Keratinocyte (primary cell): ENCODE data around the gene SLC25A11.

ENCODE experiments used
- CTCF ChIP-seq, 3 experiments: IDR thresholded peaks in 1 of 3; conservative IDR thresholded peaks in 1 of 3; optimal IDR thresholded peaks in 1 of 3; 2 replicates in 2 of 3; 3 replicates in 1 of 3; pipeline versions ENCODE3 to v1.5.1; 2011; ENCODE audit warnings: low read length in 3 of 3, mild to moderate bottlenecking in 3 of 3, moderate library complexity in 2 of 3, control low read depth in 1 of 3, inconsistent platforms in 1 of 3; ENCODE audit not compliant: insufficient read depth in 2 of 3; ENCODE audit errors: extremely low read depth in 1 of 3
- EZH2 ChIP-seq: IDR thresholded peaks from one replicate; pipeline ENCODE4 v1.6.1; 2012; ENCODE audit warnings: inconsistent platforms, mild to moderate bottlenecking, low read length, moderate library complexity

DNA sequence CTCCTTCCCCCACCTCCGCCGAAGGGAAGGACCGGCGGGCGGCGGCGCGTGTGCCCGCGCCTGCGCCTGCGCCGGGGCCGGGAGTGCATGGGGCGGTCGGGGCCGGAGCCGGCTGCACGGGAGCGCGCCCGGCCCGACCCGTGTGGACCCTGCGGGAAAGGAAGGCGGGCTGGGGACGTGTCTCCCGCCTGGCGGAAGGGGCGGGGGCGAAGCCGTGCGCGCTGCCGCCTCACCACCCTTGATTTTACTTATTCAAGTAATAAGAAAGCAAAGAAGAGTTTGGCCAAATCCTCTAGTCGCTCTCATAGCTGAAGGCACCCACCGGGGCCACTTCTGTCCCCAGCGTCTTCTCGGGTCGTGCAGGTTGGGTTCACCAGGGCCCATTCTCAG, 9.1 kb upstream of the SLC25A11 start:
- no peak for TF ChIP-seq CTCF (optimal IDR thresholded peaks at IDR 0.05 in 1 of 3, IDR thresholded peaks at IDR 0.05 in 1 of 3, conservative IDR thresholded peaks at IDR 0.05 in 1 of 3; ENCODE audit: extremely low read depth in 1 of 3, insufficient read depth in 2 of 3, low read length in 3 of 3)
- TF ChIP-seq EZH2, result no peak
